CD14-positive monocyte (primary cell): ENCODE measurements around the gene TMEM151B. TPM values are rescaled to one million over a fixed set of nuclear protein-coding genes. Genes with fewer than 3 reads are reported as not detected.

Experiments used
- DNase-seq, 3 donors: peaks; one replicate each; pipeline ENCODE4 v3.0.0-alpha.2; 2011 to 2022
- H2AFZ ChIP-seq: 2 replicates; pipeline ENCODE4 v1.6.0; 2012; ENCODE audit warnings: mild to moderate bottlenecking, low read depth, low read length, inconsistent platforms; ENCODE audit not compliant: insufficient read depth, poor library complexity, severe bottlenecking
- H3K27ac ChIP-seq, 2 donors: 1 replicate in 1 of 2; 2 replicates in 1 of 2; pipeline ENCODE4 v1.5.1; 2012 to 2013; ENCODE audit warnings: low read length in 2 of 2, control low read depth in 1 of 2, inconsistent platforms in 1 of 2, low read depth in 1 of 2, mild to moderate bottlenecking in 1 of 2
- H3K27me3 ChIP-seq, 2 donors: one replicate each; pipeline versions ENCODE4 v1.6.0 to v1.6.1; 2011 to 2013; ENCODE audit warnings: low read length in 2 of 2; ENCODE audit not compliant: control insufficient read depth in 2 of 2, insufficient read depth in 2 of 2
- H3K36me3 ChIP-seq, 2 donors: replicated peaks in 1 of 2; 1 replicate in 1 of 2; 2 replicates in 1 of 2; pipeline versions ENCODE4 v1.5.1 to v1.6.1; 2012 to 2013; ENCODE audit warnings: low read length in 2 of 2, control low read depth in 1 of 2, inconsistent platforms in 1 of 2, mild to moderate bottlenecking in 1 of 2; ENCODE audit not compliant: insufficient read depth in 2 of 2, control insufficient read depth in 1 of 2
- H3K4me1 ChIP-seq, 2 donors: 1 replicate in 1 of 2; 2 replicates in 1 of 2; pipeline versions ENCODE4 v1.5.1 to v1.6.1; 2012 to 2013; ENCODE audit warnings: low read length in 2 of 2, control low read depth in 1 of 2, inconsistent platforms in 1 of 2, mild to moderate bottlenecking in 1 of 2, moderate library complexity in 1 of 2; ENCODE audit not compliant: insufficient read depth in 2 of 2, control insufficient read depth in 1 of 2
- H3K4me2 ChIP-seq: replicated peaks from 2 replicates; pipeline ENCODE3; 2012; ENCODE audit warnings: low read length, moderate library complexity, mild to moderate bottlenecking; ENCODE audit not compliant: poor library complexity, severe bottlenecking; ENCODE audit errors: extremely low read depth
- H3K4me3 ChIP-seq, 3 experiments: fragments of 200-600 bp in 1 of 3; sonication (generic) in 1 of 3; replicated peaks in 1 of 3; 1 replicate in 2 of 3; 2 replicates in 1 of 3; pipeline ENCODE4 v1.5.1; 2011 to 2013; ENCODE audit warnings: low read length in 3 of 3, mild to moderate bottlenecking in 3 of 3, control low read depth in 2 of 3, low read depth in 2 of 3, inconsistent platforms in 1 of 3, moderate library complexity in 1 of 3
- H3K79me2 ChIP-seq: 2 replicates; pipeline ENCODE4 v1.6.0; 2012; ENCODE audit warnings: mild to moderate bottlenecking, control low read depth, inconsistent platforms, low read length, moderate library complexity; ENCODE audit not compliant: insufficient read depth
- H3K9ac ChIP-seq: 2 replicates; pipeline ENCODE4 v1.6.0; 2017; ENCODE audit warnings: low read length, mild to moderate bottlenecking; ENCODE audit not compliant: insufficient read depth, poor library complexity, severe bottlenecking
- H3K9me3 ChIP-seq, 2 donors: replicated peaks in 1 of 2; 1 replicate in 1 of 2; 2 replicates in 1 of 2; pipeline versions ENCODE4 v1.5.1 to v1.6.1; 2012 to 2013; ENCODE audit warnings: low read length in 2 of 2, control low read depth in 1 of 2; ENCODE audit not compliant: control insufficient read depth in 1 of 2, insufficient read depth in 1 of 2
- H4K20me1 ChIP-seq: 2 replicates; pipeline ENCODE4 v1.6.0; 2012; ENCODE audit warnings: mild to moderate bottlenecking, low read length, control low read depth, moderate library complexity; ENCODE audit not compliant: insufficient read depth
- H3K27ac Mint-ChIP-seq, 7 donors: one replicate each; pipeline ENCODE4 v1.8.0; 2020; ENCODE audit warnings: mild to moderate bottlenecking in 7 of 7, mixed read lengths in 7 of 7, moderate library complexity in 6 of 7, inconsistent platforms in 2 of 7
- H3K27me3 Mint-ChIP-seq, 3 donors: one replicate each; pipeline ENCODE4 v1.8.0; 2021 to 2022; ENCODE audit warnings: low read depth in 3 of 3, mild to moderate bottlenecking in 3 of 3, mixed read lengths in 3 of 3, moderate library complexity in 3 of 3, inconsistent platforms in 1 of 3
- H3K36me3 Mint-ChIP-seq, 2 donors: one replicate each; pipeline ENCODE4 v1.8.0; 2020; ENCODE audit warnings: mixed read lengths in 2 of 2, inconsistent platforms in 1 of 2, mild to moderate bottlenecking in 1 of 2
- H3K4me1 Mint-ChIP-seq: one replicate; pipeline ENCODE4 v1.8.0; 2020; ENCODE audit warnings: mild to moderate bottlenecking, mixed read lengths
- H3K4me3 Mint-ChIP-seq, 2 donors: one replicate each; pipeline ENCODE4 v1.8.0; 2020; ENCODE audit warnings: mild to moderate bottlenecking in 2 of 2, mixed read lengths in 2 of 2, moderate library complexity in 1 of 2
- H3K9me3 Mint-ChIP-seq, 7 donors: one replicate each; pipeline ENCODE4 v1.8.0; 2020 to 2022; ENCODE audit warnings: mixed read lengths in 7 of 7, mild to moderate bottlenecking in 6 of 7, moderate library complexity in 6 of 7, inconsistent platforms in 2 of 7
- WGBS: methylation state at CpG from one replicate; pipeline ENCODE4 v1.1.5; 2013; ENCODE audit warnings: missing lambda C conversion rate; ENCODE audit not compliant: insufficient coverage; 5-methylcytosine and 5-hydroxymethylcytosine counted together
- intact Hi-C, 2 donors: fragments of 100-400 bp; cut with micrococcal nuclease; formaldehyde crosslinking; loops; one replicate each; pipeline versions ENCODE4 v1.15.0 to v1.15.1; 2023
- polyA plus RNA-seq, 3 donors: library from polyadenylated mRNA; depleted of rRNA in 1 of 3; unstranded in 2 of 3; stranded (reverse) in 1 of 3; fragments of 300-500 nt in 2 of 3; fragments of >200 nt in 1 of 3; fragmentation: Illumina TruSeq in 2 of 3; gene quantifications; 1 replicate in 2 of 3; 2 replicates in 1 of 3; pipeline ENCODE4 v1.2.3, GENCODE V29; 2012 to 2021
- TF ChIP-seq, protein P1 (sequence below): fragments of 200-600 bp; IDR thresholded peaks from one replicate; pipeline ENCODE4 v1.8.0; 2022; ENCODE audit warnings: antibody characterized with exemption, mild to moderate bottlenecking

Gene TMEM151B
- polyA plus RNA-seq, 3 donors = not detected

DNA sequence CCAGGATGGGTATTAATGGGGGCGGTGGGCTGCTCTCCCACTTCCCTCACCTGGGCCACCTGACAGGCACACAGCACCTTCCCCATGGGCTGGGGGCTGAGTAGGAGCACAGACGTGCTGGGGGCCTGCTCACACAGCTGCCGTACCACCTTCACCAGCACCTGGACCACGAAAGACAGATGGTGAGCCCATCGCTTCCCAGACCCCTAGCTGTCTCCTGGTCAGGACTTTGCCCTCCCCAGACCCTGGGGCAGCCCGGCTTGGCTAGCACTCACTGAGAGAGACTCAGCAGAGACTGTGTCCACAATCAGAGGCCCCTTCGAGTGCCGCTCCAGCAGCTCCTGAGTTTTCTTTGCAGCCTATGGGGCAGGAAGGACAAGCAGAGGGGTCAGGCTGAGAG, 30.9 kb downstream of the TMEM151B start:
- WGBS = 94% methylated on average over 7 of the region's 8 CpGs
- H3K4me3 Mint-ChIP-seq = no peak overlapping the region
- Histone ChIP-seq H3K9me3 (peaks cover 0 to 4% of the 10 kb centered on the region in 2 donors), H3K9ac (no peak overlapping the region), H3K36me3 (peaks cover 57 to 64% of the 10 kb centered on the region in 2 donors), H3K79me2 (no peaks in the 10 kb centered on the region), H3K4me2 (no peak overlapping the region), H3K4me1 (peaks cover 9 to 15% of the 10 kb centered on the region in 2 donors), H3K27me3 (peaks cover 15 to 29% of the 10 kb centered on the region in 2 donors), H3K27ac (no peak overlapping the region), H2AFZ (no peak overlapping the region), H3K4me3 (no peak overlapping the region), H4K20me1 (no peaks in the 10 kb centered on the region)
- peaks cover 57 to 70% of the 10 kb centered on the region in 2 donors for H3K36me3 Mint-ChIP-seq
- TF ChIP-seq, protein P1, sequence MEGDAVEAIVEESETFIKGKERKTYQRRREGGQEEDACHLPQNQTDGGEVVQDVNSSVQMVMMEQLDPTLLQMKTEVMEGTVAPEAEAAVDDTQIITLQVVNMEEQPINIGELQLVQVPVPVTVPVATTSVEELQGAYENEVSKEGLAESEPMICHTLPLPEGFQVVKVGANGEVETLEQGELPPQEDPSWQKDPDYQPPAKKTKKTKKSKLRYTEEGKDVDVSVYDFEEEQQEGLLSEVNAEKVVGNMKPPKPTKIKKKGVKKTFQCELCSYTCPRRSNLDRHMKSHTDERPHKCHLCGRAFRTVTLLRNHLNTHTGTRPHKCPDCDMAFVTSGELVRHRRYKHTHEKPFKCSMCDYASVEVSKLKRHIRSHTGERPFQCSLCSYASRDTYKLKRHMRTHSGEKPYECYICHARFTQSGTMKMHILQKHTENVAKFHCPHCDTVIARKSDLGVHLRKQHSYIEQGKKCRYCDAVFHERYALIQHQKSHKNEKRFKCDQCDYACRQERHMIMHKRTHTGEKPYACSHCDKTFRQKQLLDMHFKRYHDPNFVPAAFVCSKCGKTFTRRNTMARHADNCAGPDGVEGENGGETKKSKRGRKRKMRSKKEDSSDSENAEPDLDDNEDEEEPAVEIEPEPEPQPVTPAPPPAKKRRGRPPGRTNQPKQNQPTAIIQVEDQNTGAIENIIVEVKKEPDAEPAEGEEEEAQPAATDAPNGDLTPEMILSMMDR = no peak
- intact Hi-C loops = no loop called here
- peaks cover 25% of the 10 kb centered on the region for H3K4me1 Mint-ChIP-seq
- H3K27me3 Mint-ChIP-seq = peaks cover 26 to 35% (median 27%) of the 10 kb centered on the region in 3 donors
- H3K27ac Mint-ChIP-seq = no peak overlapping the region
- DNase-seq = no peak
- peaks cover 0 to 8% (median 3%) of the 10 kb centered on the region in 7 donors for H3K9me3 Mint-ChIP-seq

DNA sequence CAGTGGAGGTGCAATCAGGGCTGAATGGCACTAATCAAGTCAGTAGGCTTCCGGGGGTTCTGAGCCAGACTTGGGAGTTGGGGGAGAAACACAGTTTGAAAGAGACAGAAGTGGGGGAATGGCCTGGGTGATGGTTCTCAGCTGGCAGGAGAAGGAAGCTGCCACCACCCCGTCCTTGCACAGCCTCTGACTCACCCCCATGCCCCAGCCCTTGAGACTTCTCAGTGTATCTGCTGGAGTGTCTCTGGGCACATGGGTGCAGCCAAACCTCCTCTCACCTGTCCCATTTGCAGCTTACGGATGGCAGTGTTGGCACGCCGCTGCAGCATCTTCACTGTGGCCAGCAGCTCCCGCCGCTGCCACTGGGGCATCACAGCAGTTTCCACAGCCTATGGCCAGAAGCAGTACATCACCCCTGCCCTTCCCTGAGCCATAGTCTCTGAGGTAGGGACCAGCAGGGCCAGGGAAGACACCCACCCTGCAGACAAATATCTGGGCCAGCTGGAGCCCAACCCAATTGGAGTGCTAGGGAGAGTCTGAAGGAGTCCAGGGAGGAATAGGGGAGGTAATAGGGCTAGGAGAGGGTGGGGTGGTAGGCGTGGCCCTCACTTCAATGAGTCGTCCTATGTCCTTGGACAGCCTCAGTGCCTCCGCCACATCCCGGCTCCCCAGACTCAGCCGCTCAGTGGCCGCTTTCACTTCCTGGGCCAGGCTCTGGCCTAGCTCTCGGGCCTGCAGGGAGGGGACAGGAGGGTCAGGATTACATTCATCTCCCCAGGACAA, 31.7 kb downstream of the TMEM151B start:
- peaks cover 7 to 20% of the 10 kb centered on the region in 2 donors for H3K27me3 ChIP-seq
- Mint-ChIP-seq H3K36me3 (peaks cover 59 to 78% of the 10 kb centered on the region in 2 donors), H3K4me1 (peaks cover 20% of the 10 kb centered on the region), H3K27ac (peak overlapping the region in 2 of 7 donors; percentile 32 to 51), H3K9me3 (peaks cover 0 to 4% (median 0%) of the 10 kb centered on the region in 7 donors), H3K4me3 (no peak overlapping the region), H3K27me3 (peaks cover 17 to 27% (median 18%) of the 10 kb centered on the region in 3 donors)
- no peak overlapping the region for H3K27ac ChIP-seq
- H3K4me3 ChIP-seq = no peak overlapping the region
- H2AFZ ChIP-seq = no peak overlapping the region
- H3K9me3 ChIP-seq = no peaks in the 10 kb centered on the region
- no peaks in the 10 kb centered on the region for H4K20me1 ChIP-seq
- TF ChIP-seq, protein P1 = no peak
- intact Hi-C loops = no loop called here
- H3K36me3 ChIP-seq = peaks cover 64 to 73% of the 10 kb centered on the region in 2 donors
- WGBS = 100% methylated on average over 6 of the region's 14 CpGs
- no peaks in the 10 kb centered on the region for H3K79me2 ChIP-seq
- peaks cover 8 to 13% of the 10 kb centered on the region in 2 donors for H3K4me1 ChIP-seq
- DNase-seq = no peak
- H3K4me2 ChIP-seq = no peak overlapping the region
- no peak overlapping the region for H3K9ac ChIP-seq
